ENCODE measurements around the gene MEGF11.

- TF ChIP-seq POLR2AphosphoS5 (IDR thresholded peaks at IDR 0.05) (no peak), EP300 (IDR thresholded peaks at IDR 0.05) (no peak)
These were observed 143.7 kb downstream of the MEGF11 start for GRCh38 chr15:66109826-66110225.
